ENCODE measurements around the gene GC. TPM values are rescaled to one million over a fixed set of nuclear protein-coding genes. Genes with fewer than 3 reads are reported as not detected.
"Not testable (repeated sequence)": the region's sequence is repeated elsewhere in the genome, so short reads cannot be mapped to it uniquely, and the experiment has no call there.

GC gene, protein sequence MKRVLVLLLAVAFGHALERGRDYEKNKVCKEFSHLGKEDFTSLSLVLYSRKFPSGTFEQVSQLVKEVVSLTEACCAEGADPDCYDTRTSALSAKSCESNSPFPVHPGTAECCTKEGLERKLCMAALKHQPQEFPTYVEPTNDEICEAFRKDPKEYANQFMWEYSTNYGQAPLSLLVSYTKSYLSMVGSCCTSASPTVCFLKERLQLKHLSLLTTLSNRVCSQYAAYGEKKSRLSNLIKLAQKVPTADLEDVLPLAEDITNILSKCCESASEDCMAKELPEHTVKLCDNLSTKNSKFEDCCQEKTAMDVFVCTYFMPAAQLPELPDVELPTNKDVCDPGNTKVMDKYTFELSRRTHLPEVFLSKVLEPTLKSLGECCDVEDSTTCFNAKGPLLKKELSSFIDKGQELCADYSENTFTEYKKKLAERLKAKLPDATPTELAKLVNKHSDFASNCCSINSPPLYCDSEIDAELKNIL
- not detected in 2 replicates for total RNA-seq

- H3K36me3 Mint-ChIP-seq (ENCODE audit: low read depth) = no peaks in the 10 kb centered on the region
- no peaks in the 10 kb centered on the region for H3K27me3 Mint-ChIP-seq (ENCODE audit: insufficient read depth)
- intact Hi-C loops (cut with micrococcal nuclease) = no loop called here
- no peak within 1 kb of the TSS for H3K4me3 Mint-ChIP-seq
- no peak within 1 kb of the TSS for H3K27ac Mint-ChIP-seq
- DNase-seq (ENCODE audit: low spot score) = no peak
- no peaks in the 10 kb centered on the region for H3K9me3 Mint-ChIP-seq
- no peaks in the 10 kb centered on the region for H3K4me1 Mint-ChIP-seq (ENCODE audit: low read depth)
Measured at GRCh38 chr4:71783972-71784371, at the start of gene GC. GC (minus strand) TSS chr4:71784079; CDS start chr4:71784018, 61 bp downstream.

DNA sequence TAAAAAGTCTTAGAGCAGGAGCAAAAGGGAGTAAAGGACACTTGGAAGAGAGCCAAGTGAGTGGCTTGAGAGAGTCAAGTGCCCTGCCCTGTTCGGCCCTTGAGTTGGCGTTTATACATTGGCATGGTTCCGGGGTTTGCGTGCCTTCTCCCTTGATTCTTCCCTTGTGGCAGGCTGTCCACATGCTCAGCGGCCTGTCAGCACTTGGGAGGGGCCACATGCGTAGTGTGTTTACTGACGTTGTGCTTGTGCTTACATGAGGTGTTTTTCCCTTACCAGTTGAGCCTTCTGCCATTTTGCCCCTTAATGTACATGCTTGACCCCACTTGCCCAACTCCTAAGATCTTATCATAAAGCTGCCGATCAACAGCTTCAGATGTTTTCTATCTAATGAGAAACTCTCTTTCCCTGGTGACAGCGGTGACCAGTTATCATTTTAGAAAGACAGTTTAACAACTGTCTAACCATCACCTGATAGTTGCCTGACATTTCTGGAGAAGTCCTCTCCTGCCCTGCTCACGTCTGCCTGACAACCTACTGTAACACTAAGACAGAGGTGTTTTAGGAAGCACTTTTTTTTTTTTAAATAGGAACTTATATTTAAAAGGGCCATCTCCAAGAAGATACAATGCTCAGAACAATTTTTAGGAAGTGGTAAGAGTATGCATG is 49.5 kb upstream of the GC start:
- no peaks in the 10 kb centered on the region for H3K9me3 Mint-ChIP-seq
- no peak overlapping the region for H3K27ac Mint-ChIP-seq
- no peaks in the 10 kb centered on the region for H3K27me3 Mint-ChIP-seq (ENCODE audit: insufficient read depth)

DNA sequence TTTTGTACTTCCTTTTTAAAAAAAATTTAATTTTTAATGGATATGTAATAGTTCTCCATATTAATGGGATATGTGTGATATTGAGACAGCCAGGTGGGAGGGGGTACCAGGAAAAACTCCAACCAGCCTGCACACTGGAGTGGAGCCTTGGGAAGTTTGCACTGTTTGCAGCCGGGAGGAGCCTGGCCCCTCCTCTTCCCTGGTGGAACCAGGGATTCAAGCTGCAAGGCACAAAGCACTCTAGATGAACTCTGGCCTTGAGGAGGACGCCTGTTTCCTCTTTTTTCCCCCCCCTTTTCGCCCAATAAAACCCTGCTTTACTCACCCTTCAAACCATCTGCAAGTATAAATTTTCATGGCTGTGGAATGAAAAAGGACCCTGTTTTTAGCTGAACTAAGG is 48.2 kb upstream of the GC start:
- no peak overlapping the region for H3K4me3 Mint-ChIP-seq
- no peaks in the 10 kb centered on the region for H3K4me1 Mint-ChIP-seq (ENCODE audit: low read depth)
- DNase-seq (ENCODE audit: low spot score) = no peak
- H3K27ac Mint-ChIP-seq = no peak overlapping the region
- no peaks in the 10 kb centered on the region for H3K9me3 Mint-ChIP-seq
- H3K36me3 Mint-ChIP-seq (ENCODE audit: low read depth) = no peaks in the 10 kb centered on the region
- H3K27me3 Mint-ChIP-seq (ENCODE audit: insufficient read depth) = no peaks in the 10 kb centered on the region
- intact Hi-C loops (cut with micrococcal nuclease) = no loop called here

More for the DNA sequence above, 49.5 kb upstream of the GC start:
- Mint-ChIP-seq H3K36me3 (ENCODE audit: low read depth) (no peaks in the 10 kb centered on the region), H3K4me3 (no peak overlapping the region), H3K4me1 (ENCODE audit: low read depth) (no peaks in the 10 kb centered on the region)
- intact Hi-C loops (cut with micrococcal nuclease) = no loop called here
- DNase-seq (ENCODE audit: low spot score) = no peak

DNA sequence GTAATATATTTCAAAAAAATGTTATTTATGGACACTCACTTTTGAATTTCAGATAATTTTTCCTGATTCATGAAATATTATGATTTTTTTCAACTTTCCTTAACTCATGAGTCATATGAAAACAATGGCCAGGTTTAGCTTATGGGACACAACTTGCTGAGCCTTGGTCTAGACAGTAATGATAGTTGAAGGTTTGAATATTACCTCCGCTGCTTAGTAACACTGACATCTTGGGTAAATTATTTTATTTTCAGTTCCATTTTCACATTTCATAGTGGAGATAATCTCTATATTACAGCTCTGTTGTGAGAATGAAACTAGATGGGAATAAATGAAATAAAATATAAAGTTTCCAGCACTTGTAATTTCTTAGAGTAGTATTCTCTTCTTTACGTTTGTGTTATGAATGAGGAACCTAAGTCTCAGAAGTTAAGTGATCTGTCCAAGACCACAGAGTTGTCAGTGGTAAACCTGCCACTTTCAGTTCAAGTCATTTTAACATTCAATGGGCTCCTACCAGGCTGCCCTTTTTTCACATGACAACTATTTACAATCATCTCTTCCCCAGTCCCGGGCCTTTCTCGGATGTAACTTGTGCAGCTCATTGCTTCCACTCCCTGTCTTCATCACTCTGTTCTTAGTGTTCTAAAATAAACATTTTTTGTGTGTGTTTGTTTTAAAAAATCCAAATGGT is 46.8 kb upstream of the GC start:
- no peaks in the 10 kb centered on the region for H3K27me3 Mint-ChIP-seq (ENCODE audit: insufficient read depth)
- H3K4me3 Mint-ChIP-seq = no peak overlapping the region
- no peaks in the 10 kb centered on the region for H3K36me3 Mint-ChIP-seq (ENCODE audit: low read depth)
- DNase-seq (ENCODE audit: low spot score) = no peak
- intact Hi-C loops (cut with micrococcal nuclease) = no loop called here
- H3K27ac Mint-ChIP-seq = no peak overlapping the region
- peaks cover 5% of the 10 kb centered on the region for H3K9me3 Mint-ChIP-seq
- H3K4me1 Mint-ChIP-seq (ENCODE audit: low read depth) = no peaks in the 10 kb centered on the region

- no peaks in the 10 kb centered on the region for H3K36me3 Mint-ChIP-seq (ENCODE audit: low read depth)
- H3K4me3 Mint-ChIP-seq = no peak overlapping the region
- no peak for DNase-seq (ENCODE audit: low spot score)
- H3K4me1 Mint-ChIP-seq (ENCODE audit: low read depth) = no peaks in the 10 kb centered on the region
- peaks cover 5% of the 10 kb centered on the region for H3K9me3 Mint-ChIP-seq
- no peak overlapping the region for H3K27ac Mint-ChIP-seq
- intact Hi-C loops (cut with micrococcal nuclease) = no loop called here
- no peaks in the 10 kb centered on the region for H3K27me3 Mint-ChIP-seq (ENCODE audit: insufficient read depth)
Measured at GRCh38 chr4:71828470-71828869, 44.6 kb upstream of the GC start.

DNA sequence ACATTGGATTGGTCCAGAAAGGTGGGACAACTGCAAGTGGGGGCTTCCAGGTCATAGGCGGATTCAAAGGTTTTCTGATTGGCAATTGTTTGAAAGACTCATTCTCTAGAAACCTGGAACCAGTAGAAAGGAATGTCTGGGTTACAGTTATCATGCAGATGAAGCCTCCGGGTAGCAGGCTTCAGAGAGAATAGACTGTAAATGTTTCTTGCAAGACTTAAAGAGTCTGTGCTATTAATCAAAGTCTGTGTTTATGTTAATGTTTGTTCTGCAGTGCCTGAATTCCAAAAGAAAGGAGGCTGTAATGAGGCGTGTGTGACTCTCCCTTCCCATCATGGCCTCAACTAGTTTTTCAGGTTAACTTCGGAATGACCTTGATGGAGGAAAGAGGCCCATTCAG is 43.9 kb upstream of the GC start:
- H3K27ac Mint-ChIP-seq = no peak overlapping the region
- no peaks in the 10 kb centered on the region for H3K36me3 Mint-ChIP-seq (ENCODE audit: low read depth)
- no peak for DNase-seq (ENCODE audit: low spot score)
- no peak overlapping the region for H3K4me3 Mint-ChIP-seq
- intact Hi-C loops (cut with micrococcal nuclease) = no loop called here
- H3K9me3 Mint-ChIP-seq = peaks cover 5% of the 10 kb centered on the region
- no peaks in the 10 kb centered on the region for H3K4me1 Mint-ChIP-seq (ENCODE audit: low read depth)
- no peaks in the 10 kb centered on the region for H3K27me3 Mint-ChIP-seq (ENCODE audit: insufficient read depth)

- no peaks in the 10 kb centered on the region for H3K9me3 Mint-ChIP-seq
Measured at GRCh38 chr4:71816676-71817303, 32.9 kb upstream of the GC start.

DNA sequence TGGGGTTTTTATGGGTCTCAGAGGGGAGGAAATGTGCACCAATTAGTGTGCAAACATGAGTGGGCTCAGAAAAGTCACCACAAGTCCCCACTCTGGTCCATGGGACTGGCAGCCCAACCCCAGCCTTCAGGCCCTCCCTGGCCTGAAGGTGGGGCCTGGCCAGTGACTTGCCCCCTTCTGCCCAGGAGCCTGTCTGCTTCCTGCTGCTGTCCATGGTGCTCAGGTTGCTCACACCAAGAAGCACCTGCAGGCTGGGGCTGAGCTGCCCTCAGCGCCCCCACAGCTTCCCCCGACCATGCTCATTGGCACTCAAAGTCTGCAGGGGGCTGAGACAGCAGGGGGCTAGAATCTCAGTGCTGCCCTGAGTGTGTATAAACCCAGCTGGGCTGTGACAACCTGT is 30.6 kb upstream of the GC start:
- Mint-ChIP-seq H3K36me3 (ENCODE audit: low read depth) (no peaks in the 10 kb centered on the region), H3K27ac (no peak overlapping the region)
- intact Hi-C loops (cut with micrococcal nuclease) = no loop called here

More at GRCh38 chr4:71816676-71817303, 32.9 kb upstream of the GC start:
- H3K4me3 Mint-ChIP-seq = no peak overlapping the region
- H3K36me3 Mint-ChIP-seq (ENCODE audit: low read depth) = no peaks in the 10 kb centered on the region
- no peaks in the 10 kb centered on the region for H3K27me3 Mint-ChIP-seq (ENCODE audit: insufficient read depth)
- DNase-seq (ENCODE audit: low spot score) = no peak
- H3K4me1 Mint-ChIP-seq (ENCODE audit: low read depth) = no peaks in the 10 kb centered on the region
- intact Hi-C loops (cut with micrococcal nuclease) = no loop called here
- H3K27ac Mint-ChIP-seq = no peak overlapping the region

GRCh38 chr4:71809805-71810204 is 25.9 kb upstream of the GC start:
- H3K9me3 Mint-ChIP-seq; H3K4me1 Mint-ChIP-seq (ENCODE audit: low read depth); DNase-seq (ENCODE audit: low spot score); H3K36me3 Mint-ChIP-seq (ENCODE audit: low read depth); H3K27ac Mint-ChIP-seq; H3K4me3 Mint-ChIP-seq; H3K27me3 Mint-ChIP-seq (ENCODE audit: insufficient read depth); intact Hi-C loops (cut with micrococcal nuclease): not testable (repeated sequence)

More for the DNA sequence above, 30.6 kb upstream of the GC start:
- Mint-ChIP-seq H3K4me1 (ENCODE audit: low read depth) (no peaks in the 10 kb centered on the region), H3K4me3 (no peak overlapping the region), H3K27me3 (ENCODE audit: insufficient read depth) (no peaks in the 10 kb centered on the region), H3K9me3 (no peaks in the 10 kb centered on the region)
- DNase-seq (ENCODE audit: low spot score) = no peak

DNA sequence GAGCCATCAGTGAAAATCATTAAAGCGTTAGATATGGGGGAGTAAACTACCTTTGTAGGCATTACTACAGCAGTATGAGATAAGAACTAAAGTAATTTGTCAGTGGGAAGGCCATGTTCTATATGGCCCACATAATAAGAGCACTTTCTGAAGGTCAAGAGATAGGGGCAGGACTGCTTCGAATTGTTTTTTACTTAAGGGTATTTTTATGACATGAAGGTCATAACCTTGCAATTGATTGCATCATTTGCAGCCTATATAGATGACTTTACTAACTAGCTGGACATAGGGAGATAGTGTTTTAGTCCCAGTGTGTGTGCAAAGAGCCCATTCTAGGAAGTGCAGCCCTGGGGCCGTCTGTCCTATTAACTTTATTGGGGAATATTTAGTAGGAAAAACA is 23.6 kb upstream of the GC start:
- Mint-ChIP-seq H3K36me3 (ENCODE audit: low read depth) (no peaks in the 10 kb centered on the region), H3K27ac (no peak overlapping the region), H3K27me3 (ENCODE audit: insufficient read depth) (no peaks in the 10 kb centered on the region), H3K9me3 (no peaks in the 10 kb centered on the region), H3K4me3 (no peak overlapping the region), H3K4me1 (ENCODE audit: low read depth) (no peaks in the 10 kb centered on the region)
- intact Hi-C loops (cut with micrococcal nuclease) = no loop called here
- no peak for DNase-seq (ENCODE audit: low spot score)

DNA sequence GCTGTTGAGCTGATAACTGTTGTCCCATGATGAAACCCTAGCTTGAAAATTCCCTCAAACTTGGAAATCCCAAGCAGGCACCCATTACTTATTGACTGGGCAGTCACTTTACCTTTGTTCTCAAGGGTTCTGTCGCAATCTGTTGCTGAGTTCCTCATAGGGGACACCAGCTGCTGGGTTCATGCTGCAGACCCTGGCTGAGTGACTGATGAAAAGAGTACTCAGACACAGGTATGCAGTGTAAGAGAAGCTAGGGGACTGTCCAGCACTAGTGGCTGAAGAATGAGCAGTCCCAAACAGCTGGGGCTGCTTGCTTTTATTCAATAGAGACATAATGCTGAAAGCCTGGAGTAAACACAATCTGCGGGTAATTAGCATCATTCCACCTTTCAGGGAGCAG is 21.4 kb upstream of the GC start:
- H3K27me3 Mint-ChIP-seq (ENCODE audit: insufficient read depth); H3K4me1 Mint-ChIP-seq (ENCODE audit: low read depth); H3K9me3 Mint-ChIP-seq; H3K4me3 Mint-ChIP-seq; DNase-seq (ENCODE audit: low spot score); H3K27ac Mint-ChIP-seq; intact Hi-C loops (cut with micrococcal nuclease); H3K36me3 Mint-ChIP-seq (ENCODE audit: low read depth): not testable (repeated sequence)

DNA sequence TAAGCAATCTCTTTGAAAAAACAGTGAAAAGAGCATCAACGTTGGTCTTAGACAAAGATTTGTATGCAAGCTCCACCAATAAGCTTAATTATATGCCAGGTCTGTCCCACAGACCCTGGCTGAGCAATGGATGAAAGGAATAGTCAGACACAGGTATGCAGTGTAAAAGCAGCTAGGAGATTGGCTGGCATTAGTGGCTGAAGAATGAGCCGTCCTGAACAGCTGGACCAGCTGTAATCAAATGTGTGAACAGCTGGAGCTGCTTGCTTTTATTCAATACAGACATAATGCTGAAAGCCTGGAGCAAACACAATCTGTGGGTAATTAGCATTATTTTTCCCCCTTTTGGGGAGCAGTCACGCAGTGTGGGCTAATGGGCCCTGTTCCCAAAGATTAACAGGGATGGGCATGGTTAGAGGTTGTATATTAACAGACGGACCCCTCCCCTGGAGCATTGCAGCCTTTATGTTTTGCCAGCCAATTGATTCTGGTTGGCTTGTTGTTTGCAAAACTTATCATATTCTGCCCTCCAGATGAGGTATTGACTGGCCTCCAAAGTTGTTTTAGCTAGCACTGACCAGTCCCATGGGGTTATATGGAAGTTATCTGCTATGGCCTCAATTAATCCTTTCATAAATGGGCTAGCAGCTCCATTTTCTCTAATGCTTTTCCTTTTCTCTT is 20.3 kb upstream of the GC start:
- DNase-seq (ENCODE audit: low spot score); intact Hi-C loops (cut with micrococcal nuclease); H3K4me3 Mint-ChIP-seq; H3K36me3 Mint-ChIP-seq (ENCODE audit: low read depth); H3K27ac Mint-ChIP-seq; H3K4me1 Mint-ChIP-seq (ENCODE audit: low read depth); H3K9me3 Mint-ChIP-seq; H3K27me3 Mint-ChIP-seq (ENCODE audit: insufficient read depth): not testable (repeated sequence)

Measured in activated T-helper 1 cell treated with anti-CD3 and anti-CD28 coated beads, Interleukin-12 subunit alpha, Interleukin-12 subunit beta, Interleukin-2, Interleukin-4 antibody, amounts not matched to agents 30 ng/mL and 10 ng/mL and 1 ng/mL, durations not matched to agents 14 hours and 24 hours and 36 hours (primary cell).